Umbilical cord (tissue), 2 donors: Measurements from ENCODE around the gene WDR7. TPM values are rescaled to one million over a fixed set of nuclear protein-coding genes. Genes with fewer than 3 reads are reported as not detected.

Source experiments
- DNase-seq: peaks from one replicate; pipeline ENCODE4 v3.0.0-alpha.2; 2015; ENCODE audit warnings: low spot score
- total RNA-seq: library from RNA; depleted of rRNA; stranded (reverse); fragments of >200 nt; gene quantifications from one replicate; pipeline ENCODE4 v1.2.3, GENCODE V29; 2014; ENCODE audit warnings: low replicate concordance; ENCODE audit not compliant: insufficient read depth

The WDR7 gene
- total RNA-seq, result 46.5 TPM

DNA sequence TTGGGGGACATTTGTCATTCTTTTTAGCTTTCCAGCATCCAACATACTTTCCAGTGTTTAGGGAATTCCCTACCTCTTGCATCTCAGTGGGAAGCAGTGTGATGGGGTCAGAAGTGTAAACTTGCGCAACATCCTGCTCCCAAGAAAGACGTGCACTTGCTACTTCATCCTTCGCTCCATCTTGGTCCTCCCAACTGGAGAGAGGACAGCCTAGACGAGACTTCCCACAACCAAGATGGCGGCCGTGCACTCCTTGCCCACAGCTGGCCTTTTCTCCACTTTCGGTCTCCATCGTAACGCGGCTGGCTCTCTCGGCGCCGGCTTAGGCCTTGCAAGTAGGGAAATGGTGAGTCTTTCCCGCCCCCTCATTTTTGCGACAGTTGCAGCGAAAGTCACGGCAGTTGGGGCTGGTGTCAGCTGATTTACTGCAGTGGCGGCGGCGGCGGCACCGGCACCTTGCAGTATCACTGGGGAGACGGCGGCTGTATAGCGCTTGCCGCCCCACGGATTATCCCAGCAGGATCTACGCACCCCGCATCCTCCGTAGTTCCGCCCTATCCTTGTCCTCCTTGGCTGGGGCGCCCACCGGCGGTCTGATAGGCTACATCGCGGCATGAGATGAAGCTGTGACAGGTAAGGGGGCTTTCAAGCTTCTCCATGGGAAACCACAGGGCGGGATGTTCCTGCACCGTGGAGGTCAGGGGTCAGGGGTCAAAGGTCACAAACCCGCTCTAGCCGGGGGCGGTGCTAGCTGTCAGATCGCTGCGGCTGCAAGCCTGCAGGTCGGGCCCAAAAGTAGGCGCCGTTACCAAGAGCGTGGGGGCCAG is at the start of gene WDR7:
TSS of gene WDR7 (plus strand) at position 416 of the 827 bp plus-strand sequence. CDS start 21,157 bp downstream, outside the sequence.
- peak; percentile 99 for DNase-seq

- DNase-seq, result no peak
Measured at GRCh38 chr18:56606618-56607017, 44.5 kb upstream of the WDR7 start.

DNA sequence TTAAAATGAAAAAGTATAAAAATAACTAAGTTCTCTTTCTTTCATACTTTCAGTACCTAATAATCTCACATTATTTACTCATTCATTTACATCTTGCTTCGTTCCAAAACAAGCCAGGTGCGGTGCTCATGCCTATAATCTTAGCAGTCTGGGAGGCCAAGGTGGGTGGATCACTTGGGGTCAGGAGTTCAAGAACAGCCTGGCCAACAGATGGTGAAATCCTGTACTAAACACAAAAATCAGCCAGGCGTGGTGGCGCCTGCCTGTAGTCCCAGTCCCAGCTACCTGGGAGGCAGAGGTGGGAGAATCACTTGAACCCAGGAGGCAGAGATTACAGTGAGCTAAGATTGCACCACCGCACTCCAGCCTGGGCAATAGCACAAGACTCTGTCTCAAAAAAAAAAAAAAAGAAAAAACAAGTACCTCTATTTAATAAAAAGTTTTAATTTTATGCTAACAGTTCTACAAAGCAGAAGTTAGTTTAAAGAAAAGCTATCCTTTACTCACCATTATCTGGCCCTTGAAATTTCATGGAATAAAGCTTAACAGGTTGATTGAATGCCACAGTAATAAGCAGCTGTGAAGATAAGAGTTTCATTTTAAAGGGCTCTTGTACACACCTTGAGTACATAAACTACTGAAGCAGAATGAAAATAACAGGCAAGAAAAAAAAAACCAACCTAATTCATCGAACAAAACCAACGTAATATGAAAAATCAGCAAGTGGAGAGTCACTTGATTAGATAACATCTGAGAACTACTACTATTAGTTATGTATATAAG is 35.2 kb upstream of the WDR7 start:
- no peak for DNase-seq

- DNase-seq, result no peak
Measured at GRCh38 chr18:56627991-56628390, 23.2 kb upstream of the WDR7 start.

GRCh38 chr18:56632070-56633022 is 18.8 kb upstream of the WDR7 start:
- no peak for DNase-seq

DNA sequence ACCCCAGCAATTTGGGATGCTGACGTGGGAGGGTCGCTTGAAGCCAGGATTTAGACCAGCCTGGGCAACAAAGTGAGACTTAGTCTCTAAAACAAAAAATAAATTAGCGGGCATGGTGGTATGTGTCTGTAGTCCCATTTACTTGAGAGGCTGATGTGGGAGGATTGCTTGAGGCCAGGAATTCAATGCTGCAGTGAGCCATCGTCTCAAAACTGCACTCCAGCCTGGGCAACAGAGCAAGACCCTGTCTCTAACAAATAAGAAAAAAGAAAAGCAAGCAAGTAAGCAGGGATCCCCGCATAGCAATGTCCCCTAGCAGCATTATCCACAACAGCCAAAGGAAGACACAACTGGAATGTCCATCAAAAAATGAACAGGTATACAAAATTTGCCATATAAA is 16.2 kb upstream of the WDR7 start:
- no peak for DNase-seq

DNA sequence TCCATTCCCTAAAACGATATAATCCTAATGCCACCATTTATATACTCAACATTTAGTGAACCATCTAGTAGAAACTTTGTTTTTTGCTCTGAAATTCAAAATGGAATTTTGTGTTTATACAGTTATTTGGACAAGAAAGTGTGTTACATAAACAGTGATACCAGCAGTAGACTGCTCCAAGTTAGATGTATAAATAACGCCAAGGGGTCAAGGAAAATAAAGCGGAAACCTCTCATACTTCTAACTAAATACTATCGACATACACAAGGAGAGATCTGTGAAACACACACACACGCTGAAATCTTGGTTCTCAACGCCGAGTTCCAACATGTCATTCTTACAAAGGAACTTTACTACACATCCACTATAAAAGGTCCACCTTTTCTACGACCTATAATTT is 14.0 kb upstream of the WDR7 start:
- peak; percentile 9 for DNase-seq

DNA sequence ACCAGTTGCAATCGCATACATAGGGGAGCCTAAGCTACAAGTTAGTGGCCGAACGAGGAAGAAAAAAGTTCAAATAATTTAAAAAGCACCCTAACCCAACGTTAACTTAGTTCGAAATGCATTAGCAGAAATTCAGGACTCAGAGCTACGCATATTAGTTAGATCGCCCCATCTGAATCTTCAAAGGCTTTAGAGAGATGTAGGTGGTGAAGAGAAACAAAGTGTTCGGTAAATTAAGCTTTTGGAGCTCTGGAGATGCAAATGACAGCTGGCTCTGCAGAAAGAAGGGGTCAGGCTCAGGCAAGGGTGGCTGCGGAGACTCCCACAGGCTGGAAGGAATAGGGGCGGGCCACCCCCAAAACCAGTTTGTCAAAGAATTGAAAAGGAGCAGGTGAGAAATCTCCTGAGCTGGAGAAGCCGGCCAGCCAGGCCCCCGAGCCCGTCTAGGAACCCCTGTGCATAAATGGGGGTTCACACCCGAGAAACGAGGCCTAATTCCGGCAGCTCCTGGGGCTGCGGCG is 13.4 kb upstream of the WDR7 start:
- peak; percentile 45 for DNase-seq

- DNase-seq, result peak; percentile 100
Measured at GRCh38 chr18:56638232-56639103, 12.7 kb upstream of the WDR7 start, which contains the start of gene TXNL1. Gene TXNL1, minus strand, starts transcription at chr18:56638592. Its CDS starts 152 bp downstream, at chr18:56638440.

DNA sequence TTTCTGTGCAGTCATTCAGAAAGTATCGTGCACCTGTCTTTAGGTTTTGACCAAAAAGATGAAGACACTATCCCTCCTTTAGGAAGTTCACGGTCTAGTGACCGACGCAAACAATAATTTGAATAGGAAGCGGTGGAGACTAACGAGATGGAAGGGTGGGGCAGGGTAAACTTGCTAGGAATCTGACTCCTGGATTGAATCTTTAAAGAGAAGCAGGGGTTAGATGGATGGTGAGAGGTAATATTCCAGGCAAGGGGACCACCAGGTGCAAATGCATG is 12.1 kb upstream of the WDR7 start:
- no peak for DNase-seq

DNA sequence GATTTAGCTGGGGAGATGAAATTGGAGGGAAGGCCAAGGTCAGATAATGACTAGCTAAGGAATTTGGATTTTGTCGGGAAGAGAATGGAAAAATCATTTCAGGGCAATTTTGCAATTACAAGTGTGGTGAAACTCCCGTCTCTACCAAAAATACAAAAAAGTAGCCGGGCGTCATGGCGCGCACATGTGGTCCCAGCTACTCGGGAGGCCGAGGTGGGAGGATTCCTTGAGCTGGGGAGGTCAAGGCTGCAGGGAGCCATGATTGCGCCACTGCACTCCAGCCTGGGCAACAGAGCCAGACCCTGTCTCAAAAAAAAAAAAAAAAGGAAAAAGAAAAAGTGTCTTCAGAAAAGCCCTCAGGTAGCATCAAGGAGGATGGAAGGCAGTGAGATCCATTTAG is 11.6 kb upstream of the WDR7 start:
- no peak for DNase-seq

- no peak for DNase-seq
Measured at GRCh38 chr18:56641714-56642337, 9.3 kb upstream of the WDR7 start.

- no peak for DNase-seq
Measured at GRCh38 chr18:56643381-56643780, 7.8 kb upstream of the WDR7 start.

- DNase-seq, result peak; percentile 9
Measured at GRCh38 chr18:56645415-56646016, 5.6 kb upstream of the WDR7 start.

GRCh38 chr18:56647071-56647470 is 4.1 kb upstream of the WDR7 start:
- DNase-seq, result no peak

- DNase-seq, result no peak
Measured at GRCh38 chr18:56647951-56648893, 2.9 kb upstream of the WDR7 start.

DNA sequence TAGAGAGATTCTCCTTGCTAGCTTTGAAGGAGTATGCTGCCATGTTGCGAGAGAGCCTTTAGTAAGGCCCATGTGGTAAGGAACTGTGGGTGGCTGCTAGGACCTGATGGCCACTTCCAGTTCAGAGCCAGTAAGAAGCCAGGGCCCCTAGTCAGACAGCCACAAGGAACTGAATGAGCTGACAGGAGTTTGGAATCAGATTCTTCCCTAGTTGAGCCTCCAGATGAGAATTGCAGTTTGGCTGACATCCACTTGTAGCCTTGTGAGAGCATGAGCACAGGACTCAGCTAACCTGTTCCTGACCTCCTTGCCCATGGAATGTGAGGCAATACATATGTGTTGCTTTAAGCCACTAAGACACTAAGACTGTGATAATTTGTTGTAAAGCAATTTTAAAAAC is 1.2 kb upstream of the WDR7 start:
- no peak for DNase-seq

DNA sequence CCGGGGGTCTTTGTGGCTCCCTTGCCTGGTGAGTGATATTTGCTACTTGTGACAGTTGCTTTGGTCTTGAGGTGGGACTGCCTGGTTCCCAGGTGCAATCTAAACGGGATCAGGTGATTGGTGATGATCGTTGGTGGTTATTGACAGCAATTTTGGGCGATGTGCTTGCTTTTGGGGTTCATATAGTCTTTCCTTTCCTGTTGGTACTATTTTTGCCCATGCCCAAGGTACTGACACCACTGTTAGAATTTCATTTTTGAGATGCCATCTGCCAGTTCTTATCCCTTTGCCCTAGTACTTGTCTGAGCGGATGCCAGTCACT is 573 bp downstream of the WDR7 start:
- no peak for DNase-seq

GRCh38 chr18:56652802-56653201 is 1.6 kb downstream of the WDR7 start:
- no peak for DNase-seq
